OCI-LY7 (cell line): Measurements from ENCODE around the gene KRTAP5-3.

Experiments used
- CTCF ChIP-seq: fragments of 200-600 bp; sonication (generic); conservative IDR thresholded peaks from 2 replicates; pipeline ENCODE4 v1.5.1; 2014; ENCODE audit warnings: mild to moderate bottlenecking, antibody characterized with exemption, low read length, moderate library complexity, mixed read lengths
- EZH2phosphoT487 ChIP-seq: fragments of 200-600 bp; sonication (generic); IDR thresholded peaks from 2 replicates; pipeline ENCODE4 v1.6.1; 2018; ENCODE audit warnings: low read depth, borderline replicate concordance, mild to moderate bottlenecking, mixed run types, antibody characterized with exemption, low read length, moderate library complexity, mixed read lengths

DNA sequence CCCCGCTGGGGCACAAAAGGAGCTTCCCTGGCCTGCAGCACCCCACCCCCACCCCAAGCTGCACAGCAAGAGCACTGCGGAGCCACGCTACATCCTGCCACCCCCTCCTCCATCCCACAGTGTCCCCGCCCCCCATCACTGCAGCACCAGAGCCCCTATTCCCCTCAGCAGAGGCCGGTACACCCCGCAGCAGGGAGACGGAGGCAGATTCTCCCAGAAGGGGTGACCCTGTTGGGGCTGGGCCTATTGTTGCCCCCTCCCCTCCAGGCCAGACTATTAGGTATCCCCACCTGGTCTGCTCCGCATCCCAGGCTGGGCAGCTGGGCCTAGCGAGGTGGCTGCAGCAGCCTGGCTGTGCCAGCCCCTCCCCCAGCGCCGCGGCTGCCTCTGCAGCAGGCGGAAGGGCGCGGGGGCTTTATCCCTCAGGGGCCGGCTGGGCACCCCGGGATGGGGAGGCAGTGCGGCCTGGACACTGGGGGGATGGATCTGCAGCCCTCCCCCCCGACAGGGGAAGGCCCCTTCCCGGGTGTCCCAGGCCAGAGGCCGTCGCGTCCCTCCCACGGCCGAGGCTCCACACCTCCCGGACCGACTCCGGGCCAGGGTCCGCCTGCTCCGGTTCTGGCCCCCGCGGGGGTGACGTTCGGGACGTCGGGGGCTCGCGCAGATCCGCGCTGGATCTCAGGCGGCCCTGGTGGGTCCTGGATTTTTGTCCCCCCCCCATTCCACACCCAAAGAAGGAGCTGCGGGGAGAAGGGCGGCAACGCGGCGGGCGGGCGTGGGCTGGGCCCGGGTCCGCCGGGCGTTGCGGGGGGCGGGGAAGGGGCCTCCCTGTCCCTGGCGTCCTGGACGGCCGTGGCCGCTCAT lies 37.1 kb downstream of the KRTAP5-3 start:
- TF ChIP-seq CTCF (no peak), EZH2phosphoT487 (no peak)
